Activated naive CD4-positive, alpha-beta T cell treated with anti-CD3 and anti-CD28 coated beads, Interleukin-2, amount 10 ng/mL, durations not matched to agents 7 days and 5 days (primary cell): ENCODE measurements around the gene PRKAB1.

Experiments used
- CTCF ChIA-PET: fragments of 350-600 bp; sonication (Branson Sonifier 250); formaldehyde crosslinking; loops from one replicate; lab custom pipeline; 2021; ENCODE audit warnings: antibody characterized with exemption; lab: Charles Lee
- DNase-seq: peaks from one replicate; pipeline ENCODE4 v3.0.0-alpha.2; 2020
- H3K27ac Mint-ChIP-seq: one replicate; pipeline ENCODE4 v1.8.0; 2021; ENCODE audit warnings: mild to moderate bottlenecking, moderate library complexity, mixed read lengths
- H3K27me3 Mint-ChIP-seq: one replicate; pipeline ENCODE4 v1.8.0; 2021; ENCODE audit warnings: mild to moderate bottlenecking, mixed read lengths
- H3K36me3 Mint-ChIP-seq: one replicate; pipeline ENCODE4 v1.8.0; 2021; ENCODE audit warnings: mixed read lengths
- H3K4me1 Mint-ChIP-seq: one replicate; pipeline ENCODE4 v1.8.0; 2021; ENCODE audit warnings: mixed read lengths
- H3K4me3 Mint-ChIP-seq: one replicate; pipeline ENCODE4 v1.8.0; 2021; ENCODE audit warnings: mild to moderate bottlenecking, moderate library complexity, mixed read lengths
- H3K9me3 Mint-ChIP-seq: one replicate; pipeline ENCODE4 v1.8.0; 2021; ENCODE audit warnings: mixed read lengths

Gene PRKAB1

GRCh38 chr12:119669744-119670472, 2.0 kb downstream of the PRKAB1 start:
- Mint-ChIP-seq H3K4me1 (peaks cover 78% of the 10 kb centered on the region), H3K4me3 (peak overlapping the region; percentile 50), H3K27ac (peak overlapping the region; percentile 79), H3K27me3 (no peaks in the 10 kb centered on the region), H3K36me3 (peaks cover 57% of the 10 kb centered on the region), H3K9me3 (no peaks in the 10 kb centered on the region)
- no peak for DNase-seq
- CTCF ChIA-PET, result no interaction called here

GRCh38 chr12:119671070-119671469, 3.1 kb downstream of the PRKAB1 start:
- Mint-ChIP-seq H3K9me3 (no peaks in the 10 kb centered on the region), H3K27ac (peak overlapping the region; percentile 53), H3K27me3 (no peaks in the 10 kb centered on the region), H3K4me3 (no peak overlapping the region), H3K36me3 (peaks cover 69% of the 10 kb centered on the region), H3K4me1 (peaks cover 75% of the 10 kb centered on the region)
- CTCF ChIA-PET, result no interaction called here
- no peak for DNase-seq

GRCh38 chr12:119672194-119672593, 4.3 kb downstream of the PRKAB1 start:
- Mint-ChIP-seq H3K4me3 (no peak overlapping the region), H3K9me3 (no peaks in the 10 kb centered on the region), H3K4me1 (peaks cover 64% of the 10 kb centered on the region), H3K36me3 (peaks cover 80% of the 10 kb centered on the region), H3K27ac (no peak overlapping the region), H3K27me3 (no peaks in the 10 kb centered on the region)
- DNase-seq, result no peak
- CTCF ChIA-PET, result interaction anchor here (0.6 kb wide), 1 partner anchor 413 kb away, joined by 3 read pairs; no protein-coding TSS in a partner anchor

- H3K27ac Mint-ChIP-seq, result peak overlapping the region; percentile 84
- peak overlapping the region; percentile 22 for H3K4me3 Mint-ChIP-seq
- no peak for DNase-seq
- H3K9me3 Mint-ChIP-seq, result no peaks in the 10 kb centered on the region
- peaks cover 56% of the 10 kb centered on the region for H3K4me1 Mint-ChIP-seq
- CTCF ChIA-PET, result no interaction called here
- peaks cover 85% of the 10 kb centered on the region for H3K36me3 Mint-ChIP-seq
- H3K27me3 Mint-ChIP-seq, result no peaks in the 10 kb centered on the region
Measured at GRCh38 chr12:119673634-119674033, 5.7 kb downstream of the PRKAB1 start.

GRCh38 chr12:119674560-119674959, 6.6 kb downstream of the PRKAB1 start:
- H3K4me1 Mint-ChIP-seq, result peaks cover 56% of the 10 kb centered on the region
- no peaks in the 10 kb centered on the region for H3K27me3 Mint-ChIP-seq
- no peaks in the 10 kb centered on the region for H3K9me3 Mint-ChIP-seq
- DNase-seq, result no peak
- H3K4me3 Mint-ChIP-seq, result no peak overlapping the region
- H3K27ac Mint-ChIP-seq, result peak overlapping the region; percentile 84
- CTCF ChIA-PET, result no interaction called here
- H3K36me3 Mint-ChIP-seq, result peaks cover 89% of the 10 kb centered on the region

- Mint-ChIP-seq H3K9me3 (no peaks in the 10 kb centered on the region), H3K4me3 (no peak overlapping the region), H3K27me3 (no peaks in the 10 kb centered on the region), H3K4me1 (peaks cover 41% of the 10 kb centered on the region), H3K27ac (peak overlapping the region; percentile 61), H3K36me3 (peaks cover 89% of the 10 kb centered on the region)
- CTCF ChIA-PET, result interaction anchor here (0.5 to 1.5 kb wide), 2 partner anchors 9 to 224 kb away, joined by 3 to 4 read pairs; partner anchors contain the start of gene PRKAB1
- DNase-seq, result no peak
Measured at GRCh38 chr12:119676022-119676421, 8.1 kb downstream of the PRKAB1 start.

- peaks cover 87% of the 10 kb centered on the region for H3K36me3 Mint-ChIP-seq
- DNase-seq, result no peak
- no peak overlapping the region for H3K4me3 Mint-ChIP-seq
- H3K27me3 Mint-ChIP-seq, result no peaks in the 10 kb centered on the region
- no peaks in the 10 kb centered on the region for H3K9me3 Mint-ChIP-seq
- no peak overlapping the region for H3K27ac Mint-ChIP-seq
- CTCF ChIA-PET, result interaction anchor here (0.5 to 1.5 kb wide), 2 partner anchors 9 to 223 kb away, joined by 3 to 4 read pairs; partner anchors contain the start of gene PRKAB1
- H3K4me1 Mint-ChIP-seq, result peaks cover 36% of the 10 kb centered on the region
Measured at GRCh38 chr12:119676573-119676972, 8.6 kb downstream of the PRKAB1 start.

- CTCF ChIA-PET, result no interaction called here
- H3K36me3 Mint-ChIP-seq, result peaks cover 78% of the 10 kb centered on the region
Measured at GRCh38 chr12:119678459-119678858, 10.5 kb downstream of the PRKAB1 start.

GRCh38 chr12:119679081-119679480, 11.1 kb downstream of the PRKAB1 start:
- Mint-ChIP-seq H3K4me3 (no peak overlapping the region), H3K27me3 (no peaks in the 10 kb centered on the region), H3K27ac (no peak overlapping the region), H3K4me1 (peaks cover 31% of the 10 kb centered on the region), H3K9me3 (no peaks in the 10 kb centered on the region), H3K36me3 (peaks cover 76% of the 10 kb centered on the region)
- no peak for DNase-seq
- CTCF ChIA-PET, result no interaction called here

More at GRCh38 chr12:119678459-119678858, 10.5 kb downstream of the PRKAB1 start:
- DNase-seq, result no peak
- Mint-ChIP-seq H3K4me3 (no peak overlapping the region), H3K4me1 (peaks cover 36% of the 10 kb centered on the region), H3K27ac (peak overlapping the region; percentile 37), H3K9me3 (no peaks in the 10 kb centered on the region), H3K27me3 (no peaks in the 10 kb centered on the region)

GRCh38 chr12:119679490-119679889, 11.6 kb downstream of the PRKAB1 start:
- CTCF ChIA-PET, result no interaction called here
- H3K27ac Mint-ChIP-seq, result no peak overlapping the region
- peaks cover 27% of the 10 kb centered on the region for H3K4me1 Mint-ChIP-seq
- peaks cover 75% of the 10 kb centered on the region for H3K36me3 Mint-ChIP-seq
- no peak overlapping the region for H3K4me3 Mint-ChIP-seq
- DNase-seq, result no peak
- no peaks in the 10 kb centered on the region for H3K9me3 Mint-ChIP-seq
- no peaks in the 10 kb centered on the region for H3K27me3 Mint-ChIP-seq

- Mint-ChIP-seq H3K9me3 (no peaks in the 10 kb centered on the region), H3K27ac (no peak overlapping the region), H3K36me3 (peaks cover 70% of the 10 kb centered on the region), H3K27me3 (no peaks in the 10 kb centered on the region), H3K4me1 (peaks cover 22% of the 10 kb centered on the region), H3K4me3 (no peak overlapping the region)
- CTCF ChIA-PET, result interaction anchor here (0.9 to 2.2 kb wide), 2 partner anchors 13 to 236 kb away, joined by 5 to 8 read pairs; partner anchors contain the start of gene PRKAB1
- DNase-seq, result no peak
Measured at GRCh38 chr12:119681111-119681510, 13.2 kb downstream of the PRKAB1 start.

GRCh38 chr12:119681728-119682638, 14.1 kb downstream of the PRKAB1 start:
- Mint-ChIP-seq H3K4me3 (no peak overlapping the region), H3K9me3 (no peaks in the 10 kb centered on the region), H3K27me3 (no peaks in the 10 kb centered on the region), H3K36me3 (peaks cover 68% of the 10 kb centered on the region), H3K4me1 (peaks cover 22% of the 10 kb centered on the region), H3K27ac (peak overlapping the region; percentile 81)
- DNase-seq, result no peak
- CTCF ChIA-PET, result interaction anchor here (0.9 to 2.2 kb wide), 2 partner anchors 14 to 237 kb away, joined by 5 to 8 read pairs; partner anchors contain the start of gene PRKAB1

- H3K27ac Mint-ChIP-seq, result peak overlapping the region; percentile 70
- H3K4me3 Mint-ChIP-seq, result no peak overlapping the region
- no peaks in the 10 kb centered on the region for H3K27me3 Mint-ChIP-seq
- peaks cover 22% of the 10 kb centered on the region for H3K4me1 Mint-ChIP-seq
- DNase-seq, result no peak
- H3K9me3 Mint-ChIP-seq, result no peaks in the 10 kb centered on the region
- peaks cover 71% of the 10 kb centered on the region for H3K36me3 Mint-ChIP-seq
- CTCF ChIA-PET, result interaction anchor here (1.3 to 2.2 kb wide), 2 partner anchors 15 to 17 kb away, joined by 3 to 8 read pairs; partner anchors contain the start of gene PRKAB1
Measured at GRCh38 chr12:119682639-119683252, 14.8 kb downstream of the PRKAB1 start.
